Fibroblast of pulmonary artery (primary cell): ENCODE results near the gene IYD.

ENCODE experiments used
- DNase-seq: peaks from one replicate; pipeline ENCODE4 v3.0.0-alpha.2; 2010; ENCODE audit warnings: low read depth
- H3K4me3 ChIP-seq: replicated peaks from 2 replicates; pipeline ENCODE4 v1.5.1; 2011; ENCODE audit warnings: low read depth, mild to moderate bottlenecking, control low read depth, low read length, moderate library complexity
- TF ChIP-seq, protein P1 (sequence below): IDR thresholded peaks from 2 replicates; pipeline ENCODE4 v1.5.1; 2011; ENCODE audit warnings: mild to moderate bottlenecking, control low read depth, low read length, inconsistent platforms; ENCODE audit errors: missing control alignments

The IYD gene

DNA sequence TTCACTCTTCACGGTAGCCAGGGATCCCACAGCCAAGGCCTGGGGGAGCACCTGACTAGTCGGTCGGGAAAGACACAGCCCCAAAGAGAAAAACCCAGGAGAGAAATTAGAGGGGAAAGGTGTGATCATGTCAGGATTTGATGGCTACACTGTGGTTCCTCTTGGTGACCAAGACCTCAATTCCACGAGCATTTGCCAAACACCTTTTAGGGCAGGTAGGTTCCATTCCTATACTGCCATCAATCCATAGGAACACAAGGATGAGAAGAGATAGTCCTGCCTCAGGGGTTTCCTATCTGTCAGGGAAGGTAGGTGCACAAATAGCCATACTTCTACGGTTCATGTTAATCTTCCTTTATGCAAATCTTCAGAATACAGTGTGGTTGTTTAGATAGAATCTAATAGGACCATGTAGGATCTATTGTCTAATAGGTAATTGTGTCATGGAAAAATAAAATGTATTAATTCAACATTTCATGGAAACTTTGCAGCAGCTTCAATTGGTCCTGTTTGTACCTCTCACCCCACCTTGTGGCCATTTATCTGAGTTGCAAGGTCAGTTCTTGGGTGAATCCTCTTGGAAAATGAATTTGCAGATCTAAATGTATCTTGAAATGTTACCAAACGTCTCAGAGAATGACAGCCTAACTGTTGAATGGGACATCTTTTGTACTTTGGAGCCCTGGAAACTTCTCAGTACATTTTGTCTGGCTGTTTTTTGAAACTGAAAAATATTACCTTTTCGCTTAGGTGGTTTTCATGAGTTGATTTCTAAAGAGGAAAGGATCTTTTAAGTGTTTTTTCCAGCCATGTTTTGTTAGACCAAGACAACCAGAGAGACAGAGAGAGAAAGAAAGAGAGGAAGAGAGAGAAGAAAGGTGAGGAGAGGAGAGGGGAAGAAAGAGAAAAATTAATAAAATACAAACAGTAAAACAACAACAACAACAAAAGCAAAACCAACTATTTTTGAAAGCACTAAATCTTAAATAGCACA is 33.7 kb upstream of the IYD start:
- TF ChIP-seq, protein P1, sequence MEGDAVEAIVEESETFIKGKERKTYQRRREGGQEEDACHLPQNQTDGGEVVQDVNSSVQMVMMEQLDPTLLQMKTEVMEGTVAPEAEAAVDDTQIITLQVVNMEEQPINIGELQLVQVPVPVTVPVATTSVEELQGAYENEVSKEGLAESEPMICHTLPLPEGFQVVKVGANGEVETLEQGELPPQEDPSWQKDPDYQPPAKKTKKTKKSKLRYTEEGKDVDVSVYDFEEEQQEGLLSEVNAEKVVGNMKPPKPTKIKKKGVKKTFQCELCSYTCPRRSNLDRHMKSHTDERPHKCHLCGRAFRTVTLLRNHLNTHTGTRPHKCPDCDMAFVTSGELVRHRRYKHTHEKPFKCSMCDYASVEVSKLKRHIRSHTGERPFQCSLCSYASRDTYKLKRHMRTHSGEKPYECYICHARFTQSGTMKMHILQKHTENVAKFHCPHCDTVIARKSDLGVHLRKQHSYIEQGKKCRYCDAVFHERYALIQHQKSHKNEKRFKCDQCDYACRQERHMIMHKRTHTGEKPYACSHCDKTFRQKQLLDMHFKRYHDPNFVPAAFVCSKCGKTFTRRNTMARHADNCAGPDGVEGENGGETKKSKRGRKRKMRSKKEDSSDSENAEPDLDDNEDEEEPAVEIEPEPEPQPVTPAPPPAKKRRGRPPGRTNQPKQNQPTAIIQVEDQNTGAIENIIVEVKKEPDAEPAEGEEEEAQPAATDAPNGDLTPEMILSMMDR: peak; percentile 83
- DNase-seq: peak; percentile 88
- H3K4me3 ChIP-seq: no peak overlapping the region

DNA sequence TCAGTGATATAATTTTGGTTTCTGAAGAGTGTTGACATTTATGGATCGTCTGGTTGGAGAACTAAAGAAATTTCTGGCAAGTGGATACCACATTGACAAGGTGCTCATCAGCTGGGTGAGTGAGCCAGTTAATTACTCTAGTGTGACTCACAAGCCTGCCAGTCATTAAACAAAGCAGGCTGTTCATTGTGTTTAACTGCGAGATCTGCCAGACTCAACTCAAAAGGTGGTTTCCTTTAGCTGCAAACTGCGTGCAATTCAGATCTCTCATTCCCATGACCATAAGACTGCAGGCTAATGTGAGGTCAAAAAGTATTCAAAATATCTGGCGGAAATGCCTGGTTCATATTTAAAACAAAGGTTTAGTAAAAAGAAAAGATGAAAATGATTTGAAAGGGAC is 32.5 kb upstream of the IYD start:
- TF ChIP-seq, protein P1: no peak
- no peak overlapping the region for H3K4me3 ChIP-seq
- no peak for DNase-seq

DNA sequence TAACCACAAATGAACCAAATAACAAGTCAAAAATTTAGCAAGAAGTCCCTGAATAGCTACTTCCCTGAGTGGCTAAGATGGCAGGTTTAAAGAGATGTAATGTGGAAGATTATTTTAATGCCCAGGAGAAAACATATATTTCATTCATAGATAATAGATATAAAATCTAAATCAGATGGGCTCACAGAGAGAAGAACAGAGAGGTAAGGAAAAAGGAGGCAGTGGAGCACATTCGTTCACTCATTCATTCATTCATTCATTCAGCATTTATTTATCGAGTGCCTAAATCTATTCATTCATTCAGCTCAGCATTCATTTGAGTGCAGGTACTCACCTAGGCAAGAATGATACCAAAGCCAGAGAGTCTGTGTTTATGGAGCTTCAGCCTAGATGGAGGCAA is 32.1 kb upstream of the IYD start:
- TF ChIP-seq, protein P1: no peak
- DNase-seq: no peak
- H3K4me3 ChIP-seq: no peak overlapping the region

DNA sequence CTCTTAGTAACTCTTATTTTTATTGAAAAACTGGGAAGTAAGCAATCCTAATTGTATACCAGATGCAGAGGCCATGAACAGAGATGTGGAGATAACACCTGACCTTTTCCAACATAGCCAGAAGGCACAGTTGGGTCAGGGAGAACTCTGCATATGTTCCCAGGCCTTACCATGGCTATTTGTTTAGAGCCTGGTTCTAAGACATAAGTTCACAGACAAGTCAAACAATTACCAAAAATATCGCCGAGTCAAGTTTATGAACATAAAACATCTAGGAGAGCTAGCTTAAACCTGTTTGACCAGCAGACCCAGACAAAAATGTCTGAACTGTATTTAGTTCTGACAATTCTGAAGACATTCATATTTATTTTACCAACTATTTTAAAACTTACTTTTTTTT is 26.7 kb upstream of the IYD start:
- DNase-seq: no peak
- no peak overlapping the region for H3K4me3 ChIP-seq
- TF ChIP-seq, protein P1: no peak

DNA sequence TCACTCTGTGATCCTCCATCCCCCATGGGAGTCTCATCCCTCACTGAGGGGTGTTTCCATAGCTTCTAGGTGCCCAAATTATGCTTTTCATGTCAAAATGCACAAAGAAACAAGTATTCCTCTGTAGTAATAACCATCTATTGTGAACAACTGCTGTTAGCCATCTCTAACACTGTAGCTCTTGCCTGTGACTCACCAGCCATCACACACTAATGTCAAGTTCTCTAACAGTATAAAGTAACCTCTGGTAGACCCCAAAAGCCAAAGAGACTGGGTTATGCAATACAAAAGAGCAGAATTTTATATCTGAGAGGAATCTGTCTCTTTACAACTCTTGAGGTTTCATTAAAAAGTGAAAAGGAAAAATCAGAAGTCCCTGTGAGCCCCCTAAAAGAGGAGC is 25.4 kb upstream of the IYD start:
- TF ChIP-seq, protein P1: no peak
- no peak overlapping the region for H3K4me3 ChIP-seq
- DNase-seq: peak; percentile 10

DNA sequence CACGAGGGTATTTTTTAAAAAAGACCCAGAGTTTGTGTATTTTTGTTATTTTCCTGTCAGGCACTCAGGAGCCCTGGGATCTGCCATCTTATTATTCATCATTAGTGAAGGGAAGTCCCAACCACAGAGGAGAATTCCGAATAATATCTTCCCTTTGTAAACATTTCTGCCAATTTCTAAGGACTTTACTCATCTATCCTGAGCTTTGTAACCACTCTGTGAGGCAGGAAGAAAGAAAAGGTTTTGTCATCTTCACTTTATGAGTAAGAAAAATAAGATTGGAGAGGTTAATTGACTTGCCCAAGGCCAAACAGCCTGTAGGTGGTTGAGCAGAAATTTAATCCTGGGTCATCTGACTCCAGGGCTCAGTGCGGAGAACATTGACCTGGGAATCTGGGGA is 23.0 kb upstream of the IYD start:
- no peak for DNase-seq
- TF ChIP-seq, protein P1: no peak

DNA sequence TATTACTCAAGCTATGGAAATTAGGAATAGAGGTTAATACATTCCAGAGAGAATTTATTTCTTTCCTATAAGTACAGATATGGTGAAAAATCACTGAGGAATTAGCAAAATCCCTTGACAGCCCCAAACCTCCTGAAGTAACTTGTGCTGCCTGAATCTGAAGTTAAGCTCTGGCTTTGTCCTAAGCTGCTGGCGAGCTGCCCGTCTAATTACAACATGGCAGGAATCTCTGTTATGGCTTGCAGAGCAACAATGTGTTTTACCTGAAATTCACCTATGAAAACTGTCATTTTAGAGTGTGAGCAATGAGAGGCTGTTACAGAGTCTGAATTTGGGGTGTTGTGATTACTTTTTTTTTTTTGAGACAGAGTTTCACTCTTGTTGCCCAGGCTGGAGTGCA is 22.5 kb upstream of the IYD start:
- H3K4me3 ChIP-seq: no peak overlapping the region
- DNase-seq: peak; percentile 21
- TF ChIP-seq, protein P1: no peak

More for the DNA sequence above, 23.0 kb upstream of the IYD start:
- H3K4me3 ChIP-seq: no peak overlapping the region
